ENCODE measurements around the gene LGALS16. TPM values are rescaled to one million over a fixed set of nuclear protein-coding genes. Genes with fewer than 3 reads are reported as not detected.

The LGALS16 gene
- total and polyA plus RNA-seq, 9 donors: not detected

Other genes starting within 250 kb of the LGALS16 start
- gene ZFP36, start 249.1 kb upstream of the LGALS16 start, total RNA-seq: 14.2 TPM
- gene ZFP36, start 249.1 kb upstream of the LGALS16 start, polyA plus RNA-seq (ENCODE audit: insufficient read depth in 1 of 8, insufficient read length in 8 of 8, low replicate concordance in 1 of 8): 100 to 1,000 TPM in 3 of 8 donors, 10 to 100 TPM in 5; 26.6 to 143 (median 73.4) TPM
- 21.2 TPM for gene PLEKHG2, start 243.2 kb upstream of the LGALS16 start, total RNA-seq
- 10 to 100 TPM; 33.5 to 65.3 (median 50.1) TPM for gene PLEKHG2, start 243.2 kb upstream of the LGALS16 start, polyA plus RNA-seq (ENCODE audit: insufficient read depth in 1 of 8, insufficient read length in 8 of 8, low replicate concordance in 1 of 8)
- 261 TPM for gene RPS16, start 220.0 kb upstream of the LGALS16 start, total RNA-seq
- gene RPS16, start 220.0 kb upstream of the LGALS16 start, polyA plus RNA-seq (ENCODE audit: insufficient read depth in 1 of 8, insufficient read length in 8 of 8, low replicate concordance in 1 of 8): 1,000 to 10,000 TPM; 1,818 to 2,619 (median 2,073) TPM
- gene SUPT5H, start 210.3 kb upstream of the LGALS16 start, total RNA-seq: 50.0 TPM
- gene SUPT5H, start 210.3 kb upstream of the LGALS16 start, polyA plus RNA-seq (ENCODE audit: insufficient read depth in 1 of 8, insufficient read length in 8 of 8, low replicate concordance in 1 of 8): 100 to 1,000 TPM in 3 of 8 donors, 10 to 100 TPM in 5; 80.4 to 108 (median 99.7) TPM
- 38.8 TPM for gene TIMM50, start 175.1 kb upstream of the LGALS16 start, total RNA-seq
- gene TIMM50, start 175.1 kb upstream of the LGALS16 start, polyA plus RNA-seq (ENCODE audit: insufficient read depth in 1 of 8, insufficient read length in 8 of 8, low replicate concordance in 1 of 8): 10 to 100 TPM; 44.2 to 55.3 (median 49.8) TPM
- 0.09 TPM for gene DLL3, start 157.0 kb upstream of the LGALS16 start, total RNA-seq
- gene DLL3, start 157.0 kb upstream of the LGALS16 start, polyA plus RNA-seq (ENCODE audit: insufficient read depth in 1 of 8, insufficient read length in 8 of 8, low replicate concordance in 1 of 8): under 1 TPM in 7 of 8 donors, not detected in 1; 0.14 to 0.27 (median 0.23) TPM
- gene SELENOV, start 140.8 kb upstream of the LGALS16 start, total RNA-seq: 0.13 TPM
- gene SELENOV, start 140.8 kb upstream of the LGALS16 start, polyA plus RNA-seq (ENCODE audit: insufficient read depth in 1 of 8, insufficient read length in 8 of 8, low replicate concordance in 1 of 8): under 1 TPM in 5 of 8 donors, not detected in 3; 0.08 to 0.48 (median 0.40) TPM
- gene EID2B, start 123.1 kb upstream of the LGALS16 start, total RNA-seq: 3.2 TPM
- gene EID2B, start 123.1 kb upstream of the LGALS16 start, polyA plus RNA-seq (ENCODE audit: insufficient read depth in 1 of 8, insufficient read length in 8 of 8, low replicate concordance in 1 of 8): 1 to 10 TPM; 2.2 to 3.0 (median 2.5) TPM
- gene EID2, start 115.8 kb upstream of the LGALS16 start, total RNA-seq: 7.0 TPM
- gene EID2, start 115.8 kb upstream of the LGALS16 start, polyA plus RNA-seq (ENCODE audit: insufficient read depth in 1 of 8, insufficient read length in 8 of 8, low replicate concordance in 1 of 8): 10 to 100 TPM in 6 of 8 donors, 1 to 10 TPM in 2; 9.2 to 13.4 (median 10.5) TPM
- gene LGALS13, start 53.4 kb upstream of the LGALS16 start, total RNA-seq: 0.31 TPM
- not detected for gene LGALS13, start 53.4 kb upstream of the LGALS16 start, polyA plus RNA-seq (ENCODE audit: insufficient read depth in 1 of 8, insufficient read length in 8 of 8, low replicate concordance in 1 of 8)
- gene LGALS14, start 48.6 kb downstream of the LGALS16 start, total RNA-seq: 0.13 TPM
- under 1 TPM in 6 of 8 donors, not detected in 2; 0.23 to 0.39 (median 0.35) TPM for gene LGALS14, start 48.6 kb downstream of the LGALS16 start, polyA plus RNA-seq (ENCODE audit: insufficient read depth in 1 of 8, insufficient read length in 8 of 8, low replicate concordance in 1 of 8)
- 1.2 TPM for gene CLC, start 82.1 kb downstream of the LGALS16 start, total RNA-seq
- 1 to 10 TPM in 6 of 8 donors, under 1 TPM in 2; 0.40 to 4.8 (median 2.4) TPM for gene CLC, start 82.1 kb downstream of the LGALS16 start, polyA plus RNA-seq (ENCODE audit: insufficient read depth in 1 of 8, insufficient read length in 8 of 8, low replicate concordance in 1 of 8)
- gene LEUTX, start 122.9 kb downstream of the LGALS16 start, total RNA-seq: not detected
- not detected for gene LEUTX, start 122.9 kb downstream of the LGALS16 start, polyA plus RNA-seq (ENCODE audit: insufficient read depth in 1 of 8, insufficient read length in 8 of 8, low replicate concordance in 1 of 8)
- 23.5 TPM for gene DYRK1B, start 178.2 kb downstream of the LGALS16 start, total RNA-seq
- gene DYRK1B, start 178.2 kb downstream of the LGALS16 start, polyA plus RNA-seq (ENCODE audit: insufficient read depth in 1 of 8, insufficient read length in 8 of 8, low replicate concordance in 1 of 8): 10 to 100 TPM; 34.9 to 59.5 (median 49.6) TPM
- 159 TPM for gene FBL, start 190.5 kb downstream of the LGALS16 start, total RNA-seq
- 100 to 1,000 TPM; 264 to 375 (median 297) TPM for gene FBL, start 190.5 kb downstream of the LGALS16 start, polyA plus RNA-seq (ENCODE audit: insufficient read depth in 1 of 8, insufficient read length in 8 of 8, low replicate concordance in 1 of 8)

All from muscle of leg (tissue), 9 donors.